ENCODE measurements around the gene ZNF618. TPM values are rescaled to one million over a fixed set of nuclear protein-coding genes. Genes with fewer than 3 reads are reported as not detected.

The ZNF618 gene
- total RNA-seq, 1 donor from 2014 or later = 1.9 TPM

DNA sequence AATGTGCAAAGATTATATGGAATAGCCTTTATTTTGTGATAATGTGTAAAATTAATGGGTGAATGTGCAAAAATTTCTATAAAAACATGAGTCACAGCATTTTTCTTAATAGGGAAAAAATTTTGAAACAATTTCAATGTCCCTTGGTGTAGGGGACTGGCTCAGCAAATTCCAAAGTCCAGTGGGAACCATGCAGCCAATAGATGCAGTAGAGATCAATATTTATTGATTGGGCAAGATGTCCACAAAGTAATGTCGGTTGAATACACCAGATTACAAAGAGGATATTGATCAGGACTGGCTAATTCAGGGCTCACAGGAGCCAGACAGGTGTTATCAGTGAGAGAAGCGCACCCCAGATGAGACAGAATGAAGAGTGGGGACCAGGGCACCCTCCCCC, 139.5 kb downstream of the ZNF618 start:
- intact Hi-C loops (cut with micrococcal nuclease) = no loop called here
- H3K27me3 ChIP-seq (ENCODE audit: low read depth) = no peaks in the 10 kb centered on the region
- H3K9me3 ChIP-seq (replicated peaks) = peaks cover 39% of the 10 kb centered on the region
- TF ChIP-seq, protein P1, sequence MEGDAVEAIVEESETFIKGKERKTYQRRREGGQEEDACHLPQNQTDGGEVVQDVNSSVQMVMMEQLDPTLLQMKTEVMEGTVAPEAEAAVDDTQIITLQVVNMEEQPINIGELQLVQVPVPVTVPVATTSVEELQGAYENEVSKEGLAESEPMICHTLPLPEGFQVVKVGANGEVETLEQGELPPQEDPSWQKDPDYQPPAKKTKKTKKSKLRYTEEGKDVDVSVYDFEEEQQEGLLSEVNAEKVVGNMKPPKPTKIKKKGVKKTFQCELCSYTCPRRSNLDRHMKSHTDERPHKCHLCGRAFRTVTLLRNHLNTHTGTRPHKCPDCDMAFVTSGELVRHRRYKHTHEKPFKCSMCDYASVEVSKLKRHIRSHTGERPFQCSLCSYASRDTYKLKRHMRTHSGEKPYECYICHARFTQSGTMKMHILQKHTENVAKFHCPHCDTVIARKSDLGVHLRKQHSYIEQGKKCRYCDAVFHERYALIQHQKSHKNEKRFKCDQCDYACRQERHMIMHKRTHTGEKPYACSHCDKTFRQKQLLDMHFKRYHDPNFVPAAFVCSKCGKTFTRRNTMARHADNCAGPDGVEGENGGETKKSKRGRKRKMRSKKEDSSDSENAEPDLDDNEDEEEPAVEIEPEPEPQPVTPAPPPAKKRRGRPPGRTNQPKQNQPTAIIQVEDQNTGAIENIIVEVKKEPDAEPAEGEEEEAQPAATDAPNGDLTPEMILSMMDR (IDR thresholded peaks at IDR 0.05; ENCODE audit: borderline replicate concordance) = no peak
- H3K4me3 ChIP-seq = no peak overlapping the region
- no peak for DNase-seq
- H3K4me1 ChIP-seq = no peaks in the 10 kb centered on the region
- H3K27ac ChIP-seq (replicated peaks) = no peak overlapping the region
- H3K36me3 ChIP-seq = peaks cover 51% of the 10 kb centered on the region

DNA sequence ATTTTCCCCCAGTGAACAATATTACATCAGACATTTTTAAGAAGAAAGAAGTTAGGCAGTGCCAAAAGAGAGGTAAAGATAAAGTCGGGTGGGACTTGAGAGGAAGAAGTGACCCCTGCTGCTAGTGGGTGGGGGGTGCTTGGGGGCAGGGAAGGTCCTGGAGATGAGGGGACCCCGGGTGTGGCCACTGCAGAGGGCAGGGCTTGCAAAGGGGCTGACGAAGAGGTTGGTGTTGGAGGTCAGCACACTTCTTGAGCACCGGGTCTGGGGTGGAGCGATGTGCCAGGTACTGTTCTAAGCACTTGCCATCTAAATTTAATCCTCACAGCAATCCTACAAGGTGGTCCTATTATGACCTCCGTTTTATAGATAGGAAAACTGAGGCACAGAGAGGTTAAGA, 140.0 kb downstream of the ZNF618 start:
- no peak overlapping the region for H3K4me3 ChIP-seq
- H3K27me3 ChIP-seq (ENCODE audit: low read depth) = no peaks in the 10 kb centered on the region
- H3K4me1 ChIP-seq = no peaks in the 10 kb centered on the region
- DNase-seq = no peak
- no peak overlapping the region for H3K27ac ChIP-seq (replicated peaks)
- H3K36me3 ChIP-seq = peaks cover 47% of the 10 kb centered on the region
- TF ChIP-seq, protein P1 (IDR thresholded peaks at IDR 0.05; ENCODE audit: borderline replicate concordance) = no peak
- peaks cover 43% of the 10 kb centered on the region for H3K9me3 ChIP-seq (replicated peaks)
- intact Hi-C loops (cut with micrococcal nuclease) = no loop called here

DNA sequence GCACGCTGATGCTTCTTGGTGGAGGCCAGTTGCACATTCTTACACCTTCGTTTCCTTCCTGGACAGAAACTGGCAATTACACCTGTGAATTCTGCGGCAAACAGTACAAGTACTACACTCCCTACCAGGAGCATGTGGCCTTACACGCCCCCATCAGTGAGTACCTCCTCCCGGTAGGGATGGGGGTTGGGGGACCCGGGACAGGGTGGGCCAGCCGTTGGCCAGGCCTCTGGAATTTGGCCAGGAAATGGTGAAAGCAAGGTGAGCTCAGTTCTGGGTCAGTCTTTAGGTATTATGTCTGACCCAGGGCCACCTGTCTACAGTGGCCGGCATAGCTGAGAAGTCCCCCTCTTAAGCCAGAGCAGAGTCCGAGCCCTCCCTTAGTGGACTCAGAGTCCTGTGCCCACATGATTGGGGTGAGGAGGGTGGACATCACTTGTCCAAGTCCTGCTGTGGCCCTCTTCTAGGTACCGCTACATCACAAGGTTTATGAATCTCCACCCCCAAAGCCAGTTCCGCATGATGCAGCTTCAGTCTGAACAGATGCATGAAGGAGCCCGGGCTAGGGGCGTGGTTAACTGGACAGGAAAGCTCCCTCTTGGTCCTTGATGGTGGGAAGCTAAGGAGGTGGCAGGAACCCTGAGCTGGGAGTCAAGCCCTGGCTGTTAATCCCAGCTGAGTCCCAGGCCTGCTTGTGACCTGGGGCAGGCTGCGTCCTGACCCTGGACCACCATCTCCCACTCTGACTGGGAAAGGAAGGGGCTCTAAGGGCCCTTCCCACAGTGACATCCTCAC, 140.7 kb downstream of the ZNF618 start:
- TF ChIP-seq, protein P1 (IDR thresholded peaks at IDR 0.05; ENCODE audit: borderline replicate concordance) = no peak
- peaks cover 46% of the 10 kb centered on the region for H3K36me3 ChIP-seq
- DNase-seq = no peak
- intact Hi-C loops (cut with micrococcal nuclease) = no loop called here
- no peaks in the 10 kb centered on the region for H3K4me1 ChIP-seq
- H3K27me3 ChIP-seq (ENCODE audit: low read depth) = no peaks in the 10 kb centered on the region
- H3K27ac ChIP-seq (replicated peaks) = no peak overlapping the region
- peaks cover 50% of the 10 kb centered on the region for H3K9me3 ChIP-seq (replicated peaks)
- H3K4me3 ChIP-seq = no peak overlapping the region

DNA sequence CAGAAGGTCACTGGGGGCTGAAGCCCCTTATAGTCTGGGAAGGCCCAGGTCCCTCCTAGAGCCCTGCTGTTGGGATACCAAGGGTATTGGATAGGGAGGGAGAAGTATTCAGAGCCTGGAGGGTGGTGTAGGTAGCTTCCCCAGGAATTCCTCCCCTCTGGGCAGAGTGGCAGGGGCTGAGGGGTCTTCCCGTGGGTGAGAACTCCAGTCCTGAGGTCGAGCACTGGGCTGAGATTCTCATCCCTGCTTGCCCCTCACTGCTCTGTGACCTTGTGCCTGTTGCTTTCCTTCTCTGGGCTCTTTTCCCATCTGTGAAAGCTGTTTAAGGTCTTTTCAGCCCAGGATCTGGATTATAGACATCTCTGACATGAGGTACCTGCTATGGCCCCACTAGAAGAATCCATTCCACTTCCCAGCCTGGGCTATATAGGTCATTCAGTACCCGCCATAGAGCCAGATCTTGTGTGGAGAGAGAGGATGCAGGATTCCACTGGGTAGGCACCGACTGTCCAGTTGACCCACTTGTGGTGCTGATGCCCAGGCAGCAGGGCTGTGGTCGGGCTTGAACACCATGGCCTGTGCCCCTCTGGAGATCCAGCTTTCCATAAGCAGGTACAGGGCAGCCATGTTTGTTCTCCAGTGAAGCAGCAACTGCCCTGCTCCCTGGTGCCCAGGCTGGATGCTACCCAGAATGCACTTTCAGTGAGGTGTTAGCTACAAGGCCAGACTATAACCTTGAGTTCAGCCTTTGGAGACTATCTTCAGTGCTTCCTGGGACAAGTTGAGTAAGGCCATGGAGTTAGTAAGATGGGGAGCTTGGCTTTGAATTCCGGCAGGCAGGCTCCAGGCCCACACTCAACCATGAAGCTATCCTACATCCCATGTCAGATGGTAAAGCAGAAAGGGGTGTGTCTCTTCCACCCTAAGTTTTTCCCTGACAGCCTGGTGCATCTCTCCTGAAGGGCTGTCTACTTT, 141.9 kb downstream of the ZNF618 start:
- no peak overlapping the region for H3K4me3 ChIP-seq

DNA sequence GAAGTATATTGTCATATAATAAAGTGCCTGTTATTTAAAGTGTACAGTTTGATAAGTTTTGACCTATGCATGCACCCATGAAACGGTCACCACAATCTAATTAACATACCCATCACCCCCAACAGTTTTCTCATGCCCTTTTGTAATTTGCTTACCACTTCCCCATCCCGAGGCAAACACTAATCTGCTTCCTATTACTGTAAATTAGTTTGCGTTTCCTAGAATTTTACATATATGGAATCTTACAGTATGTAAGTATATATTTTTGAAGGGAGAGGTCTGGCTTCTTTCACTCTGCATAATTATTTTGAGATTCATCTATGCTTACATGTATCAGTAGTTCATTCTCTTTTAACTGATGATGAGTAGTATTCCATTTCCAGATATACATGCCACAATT, 145.5 kb downstream of the ZNF618 start:
- TF ChIP-seq, protein P1 (IDR thresholded peaks at IDR 0.05; ENCODE audit: borderline replicate concordance) = no peak
- H3K27ac ChIP-seq (replicated peaks) = no peak overlapping the region
- H3K4me3 ChIP-seq = no peak overlapping the region
- no peak for DNase-seq
- no peaks in the 10 kb centered on the region for H3K4me1 ChIP-seq
- peaks cover 48% of the 10 kb centered on the region for H3K36me3 ChIP-seq
- peaks cover 53% of the 10 kb centered on the region for H3K9me3 ChIP-seq (replicated peaks)
- H3K27me3 ChIP-seq (ENCODE audit: low read depth) = no peaks in the 10 kb centered on the region
- intact Hi-C loops (cut with micrococcal nuclease) = no loop called here

More for the DNA sequence above, 141.9 kb downstream of the ZNF618 start:
- H3K9me3 ChIP-seq (replicated peaks) = peaks cover 50% of the 10 kb centered on the region
- H3K4me1 ChIP-seq = no peaks in the 10 kb centered on the region
- H3K27me3 ChIP-seq (ENCODE audit: low read depth) = no peaks in the 10 kb centered on the region
- H3K27ac ChIP-seq (replicated peaks) = no peak overlapping the region
- intact Hi-C loops (cut with micrococcal nuclease) = no loop called here
- DNase-seq = no peak
- TF ChIP-seq, protein P1 (IDR thresholded peaks at IDR 0.05; ENCODE audit: borderline replicate concordance) = no peak
- peaks cover 50% of the 10 kb centered on the region for H3K36me3 ChIP-seq
